HepG2 (cell line): ENCODE results near the gene EIF3M. TPM values are rescaled to one million over a fixed set of nuclear protein-coding genes. Genes with fewer than 3 reads are reported as not detected.

Source experiments
- ARNTL ChIP-seq: sonication (generic); formaldehyde crosslinking; IDR thresholded peaks from 2 replicates; pipeline ENCODE4 v1.4.0; 2020; ENCODE audit warnings: mild to moderate bottlenecking, missing genetic modification reagents
- ATF4 ChIP-seq, 2 experiments: fragments of 450-650 bp in 1 of 2; sonication (generic) in 1 of 2; formaldehyde crosslinking; IDR thresholded peaks; 2 replicates each; pipeline versions ENCODE4 v1.5.0 to v1.8.0; 2020 to 2022; ENCODE audit warnings: mild to moderate bottlenecking in 1 of 2, missing genetic modification reagents in 1 of 2
- ATF7-NPFF ChIP-seq: sonication (generic); formaldehyde crosslinking; IDR thresholded peaks from 2 replicates; pipeline ENCODE4 v1.8.1; 2023; ENCODE audit warnings: mild to moderate bottlenecking, low read depth, missing genetic modification reagents, moderate library complexity
- BCL6 ChIP-seq: IDR thresholded peaks from 2 replicates; pipeline ENCODE4 v1.6.1; 2016; ENCODE audit warnings: missing genetic modification reagents, missing compliant biosample characterization
- BRCA1 ChIP-seq: sonication (generic); formaldehyde crosslinking; IDR thresholded peaks from 2 replicates; pipeline ENCODE4 v1.4.0; 2020; ENCODE audit warnings: missing genetic modification reagents
- CC2D1A ChIP-seq: sonication (generic); formaldehyde crosslinking; IDR thresholded peaks from 2 replicates; pipeline ENCODE4 v1.8.1; 2023; ENCODE audit warnings: mild to moderate bottlenecking, missing genetic modification reagents
- HOXD1 ChIP-seq: sonication (generic); formaldehyde crosslinking; IDR thresholded peaks from 2 replicates; pipeline ENCODE4 v1.5.0; 2020; ENCODE audit warnings: missing genetic modification reagents
- KLF12 ChIP-seq: sonication (generic); formaldehyde crosslinking; IDR thresholded peaks from 2 replicates; pipeline ENCODE4 v1.4.0; 2020; ENCODE audit warnings: missing genetic modification reagents, borderline replicate concordance
- KLF6 ChIP-seq: IDR thresholded peaks from 2 replicates; pipeline ENCODE4 v1.8.0; 2016; ENCODE audit warnings: missing biosample characterization, missing genetic modification reagents
- MEIS1 ChIP-seq: sonication (generic); formaldehyde crosslinking; IDR thresholded peaks from 2 replicates; pipeline ENCODE4 v1.9.0; 2021; ENCODE audit warnings: mild to moderate bottlenecking, missing genetic modification reagents, moderate library complexity, borderline replicate concordance
- MXI1 ChIP-seq: IDR thresholded peaks from 3 replicates; pipeline ENCODE4 v1.6.1; 2012; ENCODE audit warnings: low read depth, low read length, inconsistent platforms, borderline replicate concordance
- NCOA2 ChIP-seq: sonication (generic); formaldehyde crosslinking; IDR thresholded peaks from 2 replicates; pipeline ENCODE4 v1.8.0; 2022; ENCODE audit warnings: inconsistent platforms
- NFE2L1 ChIP-seq: sonication (generic); formaldehyde crosslinking; IDR thresholded peaks from 2 replicates; pipeline ENCODE4 v1.4.0; 2020; ENCODE audit warnings: missing genetic modification reagents, mild to moderate bottlenecking, borderline replicate concordance
- REXO4 ChIP-seq: sonication (generic); formaldehyde crosslinking; IDR thresholded peaks from 2 replicates; pipeline ENCODE4 v1.8.0; 2022; ENCODE audit warnings: missing genetic modification reagents, mild to moderate bottlenecking, borderline replicate concordance
- RXRA ChIP-seq: sonication (generic); formaldehyde crosslinking; IDR thresholded peaks from 2 replicates; pipeline ENCODE4 v1.5.1; 2020; ENCODE audit warnings: missing genetic modification reagents
- SNAPC5 ChIP-seq: sonication (generic); formaldehyde crosslinking; IDR thresholded peaks from 2 replicates; pipeline ENCODE4 v1.8.1; 2023; ENCODE audit warnings: mild to moderate bottlenecking, missing genetic modification reagents, borderline replicate concordance
- SRSF9 ChIP-seq: fragments of 200-400 bp; formaldehyde crosslinking; IDR thresholded peaks from 2 replicates; pipeline ENCODE4 v1.6.1; 2018; ENCODE audit warnings: borderline replicate concordance, mild to moderate bottlenecking, low read depth, low read length; ENCODE audit not compliant: insufficient read depth, poor library complexity, severe bottlenecking
- TFDP2 ChIP-seq: sonication (generic); formaldehyde crosslinking; IDR thresholded peaks from 2 replicates; pipeline ENCODE4 v1.4.0; 2020; ENCODE audit warnings: missing genetic modification reagents
- YY1 ChIP-seq: IDR thresholded peaks from 2 replicates; pipeline ENCODE4 v1.6.1; 2011; ENCODE audit warnings: low read length, low read depth, moderate library complexity, mild to moderate bottlenecking; ENCODE audit not compliant: insufficient read depth, insufficient replicate concordance
- ZBTB14 ChIP-seq: sonication (generic); formaldehyde crosslinking; IDR thresholded peaks from 2 replicates; pipeline ENCODE4 v1.4.0; 2020; ENCODE audit warnings: missing genetic modification reagents
- ZC3H4 ChIP-seq: sonication (generic); formaldehyde crosslinking; IDR thresholded peaks from 2 replicates; pipeline ENCODE4 v1.4.0; 2020; ENCODE audit warnings: missing genetic modification reagents, borderline replicate concordance
- ZFP90 ChIP-seq: sonication (generic); formaldehyde crosslinking; IDR thresholded peaks from 2 replicates; pipeline ENCODE4 v1.8.0; 2022; ENCODE audit warnings: missing genetic modification reagents, mild to moderate bottlenecking, inconsistent platforms, borderline replicate concordance
- ZNF263 ChIP-seq: sonication (generic); formaldehyde crosslinking; IDR thresholded peaks from 2 replicates; pipeline ENCODE4 v1.4.0; 2020; ENCODE audit warnings: missing genetic modification reagents
- ZNF34 ChIP-seq: sonication (generic); formaldehyde crosslinking; IDR thresholded peaks from 2 replicates; pipeline ENCODE4 v1.4.0; 2020; ENCODE audit warnings: mild to moderate bottlenecking, missing genetic modification reagents, borderline replicate concordance
- ZNF766 ChIP-seq: sonication (generic); formaldehyde crosslinking; IDR thresholded peaks from 2 replicates; pipeline ENCODE4 v1.5.0; 2020; ENCODE audit warnings: missing genetic modification reagents, borderline replicate concordance
- ZNF850 ChIP-seq: sonication (generic); formaldehyde crosslinking; conservative IDR thresholded peaks from 2 replicates; pipeline ENCODE4 v1.9.0; 2021; ENCODE audit warnings: mild to moderate bottlenecking, missing genetic modification reagents
- ZSCAN22 ChIP-seq: sonication (generic); formaldehyde crosslinking; IDR thresholded peaks from 2 replicates; pipeline ENCODE4 v1.4.0; 2020; ENCODE audit warnings: mild to moderate bottlenecking, missing genetic modification reagents
- polyA plus RNA-seq, 8 experiments: library from polyadenylated mRNA; depleted of rRNA in 3 of 8; stranded (reverse) in 7 of 8; unstranded in 1 of 8; fragments of >200 nt; fragmentation: Illumina TruSeq in 4 of 8; extraction: Trizol in 4 of 8; gene quantifications; 2 replicates each; pipeline versions ENCODE4 v1.2.1 to v1.2.3, GENCODE V29; 2011 to 2016; ENCODE audit warnings: low read depth in 4 of 8, missing spikeins in 1 of 8, mixed read lengths in 1 of 8; ENCODE audit not compliant: insufficient read depth in 1 of 8
- total RNA-seq, 5 experiments: library from RNA; depleted of rRNA; stranded (reverse); fragments of >200 nt; fragmentation: Illumina TruSeq; extraction: Trizol; gene quantifications; 2 replicates each; pipeline ENCODE4 v1.2.3, GENCODE V29; 2016; ENCODE audit warnings: low read depth in 1 of 5

The EIF3M gene
- total and polyA plus RNA-seq, 2 of the 13 experiments (the other 11 are each of a cell fraction or from before 2014, with no cell fraction given), result 279 to 389 TPM

GRCh38 chr11:32583459-32584271 lies at the start of gene EIF3M (continued):
- TF ChIP-seq ZBTB14 (peak; percentile 49; the same call in 1 of the 2 replicates), ZNF34 (CRISPR knock-in tag) (no peak), BCL6 (CRISPR knock-in tag) (no peak), RXRA (CRISPR knock-in tag) (peak; percentile 71; the same call in 1 of the 2 replicates), MXI1 (peak; percentile 83; the same call in 2 of the 3 replicates), ATF4 (CRISPR knock-in tag; IDR thresholded peaks at IDR 0.05) (peak in 1 of 2 experiments; percentile 20; a peak in 1 of 4 replicates), KLF6 (no peak; the same call in 1 of the 2 replicates), REXO4 (no peak), CC2D1A (0 out of 2 replicates have a peak, but pooled peaks have one; percentile 72), ZC3H4 (CRISPR knock-in tag) (no peak), ZNF766 (CRISPR knock-in tag) (peak; percentile 67; the same call in 1 of the 2 replicates), SRSF9 (no peak), MEIS1 (no peak), ZNF850 (CRISPR knock-in tag) (no peak), ZFP90 (CRISPR knock-in tag) (peak; percentile 58; the same call in 1 of the 2 replicates), ARNTL (CRISPR knock-in tag) (no peak), TFDP2 (CRISPR knock-in tag) (peak; percentile 82), YY1 (peak; percentile 20), KLF12 (CRISPR knock-in tag) (peak; percentile 98), ATF7-NPFF (CRISPR knock-in tag) (peak; percentile 56), SNAPC5 (no peak), HOXD1 (peak; percentile 75; the same call in 1 of the 2 replicates), BRCA1 (CRISPR knock-in tag) (peak; percentile 90; the same call in 1 of the 2 replicates), NFE2L1 (CRISPR knock-in tag) (no peak), ZSCAN22 (no peak), NCOA2 (CRISPR knock-in tag) (no peak), ZNF263 (peak; percentile 60; the same call in 1 of the 2 replicates)
